Neural progenitor cell (in vitro differentiated cells): ENCODE data around the gene GLIPR1L2.

Experiments used
- EZH2 ChIP-seq: fragments of 200-600 bp; sonication (generic); IDR thresholded peaks from 2 replicates; pipeline ENCODE4 v1.6.1; 2017; ENCODE audit warnings: antibody characterized with exemption, mild to moderate bottlenecking, moderate library complexity
- EZH2phosphoT487 ChIP-seq: fragments of 200-600 bp; sonication (generic); IDR thresholded peaks from 2 replicates; pipeline ENCODE4 v1.6.1; 2017; ENCODE audit warnings: antibody characterized with exemption
- TF ChIP-seq, protein P1 (sequence below): fragments of 200-600 bp; sonication (generic); IDR thresholded peaks from 2 replicates; pipeline ENCODE4 v1.5.1; 2017; ENCODE audit warnings: antibody characterized with exemption, mild to moderate bottlenecking

DNA sequence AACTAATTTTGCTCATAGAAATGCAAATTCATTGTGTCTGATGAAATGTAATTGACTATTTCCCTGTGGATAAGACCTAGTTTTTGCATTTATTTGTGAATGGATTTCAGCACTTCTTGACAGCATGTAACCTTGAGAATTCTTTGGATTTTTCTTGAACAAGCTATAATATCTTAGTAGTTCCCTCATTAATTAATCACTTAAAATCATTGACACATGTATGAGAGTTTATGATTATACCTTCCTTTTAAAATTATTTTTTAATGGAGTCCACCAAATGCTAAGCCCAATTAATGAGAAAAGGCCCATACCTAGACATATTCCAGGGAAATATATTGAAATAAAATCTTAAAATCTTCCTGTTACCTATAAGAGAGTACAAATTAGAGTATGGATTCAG, 16.8 kb downstream of the GLIPR1L2 start:
- TF ChIP-seq, protein P1, sequence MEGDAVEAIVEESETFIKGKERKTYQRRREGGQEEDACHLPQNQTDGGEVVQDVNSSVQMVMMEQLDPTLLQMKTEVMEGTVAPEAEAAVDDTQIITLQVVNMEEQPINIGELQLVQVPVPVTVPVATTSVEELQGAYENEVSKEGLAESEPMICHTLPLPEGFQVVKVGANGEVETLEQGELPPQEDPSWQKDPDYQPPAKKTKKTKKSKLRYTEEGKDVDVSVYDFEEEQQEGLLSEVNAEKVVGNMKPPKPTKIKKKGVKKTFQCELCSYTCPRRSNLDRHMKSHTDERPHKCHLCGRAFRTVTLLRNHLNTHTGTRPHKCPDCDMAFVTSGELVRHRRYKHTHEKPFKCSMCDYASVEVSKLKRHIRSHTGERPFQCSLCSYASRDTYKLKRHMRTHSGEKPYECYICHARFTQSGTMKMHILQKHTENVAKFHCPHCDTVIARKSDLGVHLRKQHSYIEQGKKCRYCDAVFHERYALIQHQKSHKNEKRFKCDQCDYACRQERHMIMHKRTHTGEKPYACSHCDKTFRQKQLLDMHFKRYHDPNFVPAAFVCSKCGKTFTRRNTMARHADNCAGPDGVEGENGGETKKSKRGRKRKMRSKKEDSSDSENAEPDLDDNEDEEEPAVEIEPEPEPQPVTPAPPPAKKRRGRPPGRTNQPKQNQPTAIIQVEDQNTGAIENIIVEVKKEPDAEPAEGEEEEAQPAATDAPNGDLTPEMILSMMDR: no peak
- TF ChIP-seq EZH2 (no peak), EZH2phosphoT487 (no peak)
